K562 (cell line): ENCODE results near the gene PDHX. TPM values are rescaled to one million over a fixed set of nuclear protein-coding genes. Genes with fewer than 3 reads are reported as not detected.

Source experiments
- ATAC-seq: fragments of 200-7000 bp; cut with Tn5 transposase; 3 replicates; pipeline ENCODE4 v1.9.1; 2020; ENCODE audit warnings: moderate library complexity
- BruUV-seq: library from RNA; stranded (reverse); fragments of 400-500 nt; replicated peaks from 2 replicates; lab custom pipeline; 2021; lab: Mats Ljungman, UMichigan
- CTCF ChIA-PET: fragments of 300-600 bp; formaldehyde crosslinking; extraction: SDS; loops from one replicate; lab custom pipeline; 2021; ENCODE audit warnings: low intra/inter-chr PET ratio; lab: Yijun Ruan, JAX
- POLR2A ChIA-PET: fragments of 300-600, 350-650 bp; sonication (Branson Sonifier 250); formaldehyde crosslinking; extraction: SDS; loops from one replicate; lab custom pipeline; 2021; ENCODE audit warnings: antibody characterized with exemption, inconsistent platforms; lab: Yijun Ruan, JAX
- DNase-seq, 4 experiments: peaks; one replicate each; pipeline versions ENCODE4 v3.0.0 to v3.0.0-alpha.2; 2011 to 2018; ENCODE audit warnings: low spot score in 3 of 4, mixed read lengths in 3 of 4; ENCODE audit errors: extremely low read depth in 1 of 4
- FAIRE-seq: peaks from 2 replicates; lab custom pipeline; 2011; peaks lifted over from hg19 to GRCh38; lab: Jason Lieb, UNC
- H2AFZ ChIP-seq: 2 replicates; pipeline ENCODE4 v1.6.0; 2011; ENCODE audit warnings: low read depth, low read length, control low read depth, inconsistent platforms
- H3K27ac ChIP-seq: fragments of 200-600 bp; 3 replicates; pipeline ENCODE4 v1.8.0; 2011; ENCODE audit warnings: low read depth, mild to moderate bottlenecking, control low read depth, inconsistent platforms, low read length, moderate library complexity, mixed read lengths; ENCODE audit errors: extremely low read depth
- H3K27me3 ChIP-seq, 2 experiments: fragments of 300-600 bp in 1 of 2; 2 replicates in 1 of 2; 3 replicates in 1 of 2; pipeline versions ENCODE4 v1.6.0 to v1.8.0; 2011; ENCODE audit warnings: inconsistent platforms in 2 of 2, low read length in 2 of 2, mild to moderate bottlenecking in 1 of 2, mixed read lengths in 1 of 2, moderate library complexity in 1 of 2; ENCODE audit not compliant: control insufficient read depth in 2 of 2, insufficient read depth in 2 of 2
- H3K36me3 ChIP-seq: fragments of 300-600 bp; 3 replicates; pipeline ENCODE4 v1.8.0; 2011; ENCODE audit warnings: mild to moderate bottlenecking, low read length, inconsistent platforms; ENCODE audit not compliant: control insufficient read depth, insufficient read depth
- H3K4me1 ChIP-seq, 2 experiments: fragments of 200-600 bp in 1 of 2; replicated peaks in 1 of 2; 2 replicates in 1 of 2; 3 replicates in 1 of 2; pipeline versions ENCODE4 v1.5.1 to v1.8.0; 2011; ENCODE audit warnings: inconsistent platforms in 2 of 2, low read length in 2 of 2, mild to moderate bottlenecking in 1 of 2, mixed read lengths in 1 of 2, moderate library complexity in 1 of 2; ENCODE audit not compliant: control insufficient read depth in 2 of 2, insufficient read depth in 2 of 2
- H3K4me2 ChIP-seq: 2 replicates; pipeline ENCODE4 v1.6.1; 2011; ENCODE audit warnings: low read length, control low read depth, inconsistent platforms, mixed read lengths; ENCODE audit not compliant: insufficient read depth
- H3K4me3 ChIP-seq: fragments of 200-600 bp; sonication (generic), shearing (Covaris generic); 2 replicates; pipeline ENCODE4 v1.5.1; 2016; ENCODE audit warnings: control low read depth, inconsistent platforms
- H3K79me2 ChIP-seq: fragments of 200-600 bp; 3 replicates; pipeline ENCODE4 v1.8.0; 2011; ENCODE audit warnings: low read length, inconsistent platforms; ENCODE audit not compliant: control insufficient read depth, insufficient read depth
- H3K9ac ChIP-seq, 2 experiments: 2 replicates each; pipeline versions ENCODE4 v1.6.0 to v1.6.1; 2011; ENCODE audit warnings: low read depth in 2 of 2, low read length in 2 of 2, control low read depth in 1 of 2, inconsistent platforms in 1 of 2, mild to moderate bottlenecking in 1 of 2, mixed read lengths in 1 of 2; ENCODE audit not compliant: insufficient read depth in 1 of 2
- H3K9me1 ChIP-seq: one replicate; pipeline ENCODE4 v1.6.0; 2011; ENCODE audit warnings: inconsistent platforms, mild to moderate bottlenecking, low read length, moderate library complexity; ENCODE audit not compliant: control insufficient read depth, insufficient read depth
- H3K9me3 ChIP-seq: replicated peaks from 2 replicates; pipeline ENCODE4 v1.5.1; 2011; ENCODE audit warnings: low read depth, low read length, inconsistent platforms; ENCODE audit not compliant: control insufficient read depth, insufficient read depth
- H4K20me1 ChIP-seq: replicated peaks from 2 replicates; pipeline ENCODE4 v1.6.1; 2011; ENCODE audit warnings: low read length, inconsistent platforms, mixed read lengths; ENCODE audit not compliant: control insufficient read depth, insufficient read depth
- BRCA1 ChIP-seq, 2 experiments: fragments of 450-650 bp in 1 of 2; sonication (generic) in 1 of 2; formaldehyde crosslinking in 1 of 2; IDR thresholded peaks; 2 replicates each; pipeline versions ENCODE4 v1.5.0 to v1.6.1; 2017 to 2020; ENCODE audit warnings: mild to moderate bottlenecking in 1 of 2, missing genetic modification reagents in 1 of 2
- CBX1 ChIP-seq: sonication (generic); IDR thresholded peaks from 2 replicates; pipeline ENCODE4 v1.6.1; 2016; ENCODE audit warnings: antibody characterized with exemption, low read depth, mild to moderate bottlenecking
- HMGXB4 ChIP-seq: sonication (generic); formaldehyde crosslinking; IDR thresholded peaks from 2 replicates; pipeline ENCODE4 v1.8.1; 2023; ENCODE audit warnings: mild to moderate bottlenecking, missing genetic modification reagents
- NFIC ChIP-seq: fragments of 450-650 bp; IDR thresholded peaks from 2 replicates; pipeline ENCODE4 v1.6.1; 2017; ENCODE audit warnings: mild to moderate bottlenecking, inconsistent platforms
- NR2C1 ChIP-seq, 2 experiments: fragments of 450-650 bp; IDR thresholded peaks; 2 replicates each; pipeline ENCODE4 v1.6.1; 2017; ENCODE audit warnings: mild to moderate bottlenecking in 2 of 2, antibody characterized with exemption in 1 of 2, inconsistent platforms in 1 of 2, missing compliant biosample characterization in 1 of 2, missing genetic modification characterization in 1 of 2
- RAD51 ChIP-seq: fragments of 450-650 bp; IDR thresholded peaks from 2 replicates; pipeline ENCODE4 v1.7.1; 2016; ENCODE audit warnings: low read depth, mild to moderate bottlenecking, borderline replicate concordance
- RFX5 ChIP-seq: IDR thresholded peaks from 2 replicates; pipeline ENCODE4 v1.6.1; 2011; ENCODE audit warnings: low read depth, mild to moderate bottlenecking, improper control_type of control experiment, low read length
- TFE3 ChIP-seq: fragments of 450-650 bp; formaldehyde crosslinking; IDR thresholded peaks from 2 replicates; pipeline ENCODE4 v1.4.0; 2020; ENCODE audit warnings: mild to moderate bottlenecking, mixed read lengths
- TOE1 ChIP-seq, 2 experiments: fragments of 450-650 bp in 1 of 2; sonication (generic) in 1 of 2; formaldehyde crosslinking in 1 of 2; IDR thresholded peaks; 2 replicates each; pipeline versions ENCODE4 v1.7.1 to v1.8.0; 2016 to 2022; ENCODE audit warnings: borderline replicate concordance in 2 of 2, mild to moderate bottlenecking in 2 of 2, antibody characterized with exemption in 1 of 2, inconsistent platforms in 1 of 2, low read depth in 1 of 2, missing genetic modification reagents in 1 of 2, moderate library complexity in 1 of 2
- ZBTB49 ChIP-seq: sonication (generic); formaldehyde crosslinking; IDR thresholded peaks from 2 replicates; pipeline ENCODE4 v1.8.0; 2022; ENCODE audit warnings: missing genetic modification reagents, mild to moderate bottlenecking, borderline replicate concordance
- ZFX ChIP-seq: sonication (generic); formaldehyde crosslinking; IDR thresholded peaks from 2 replicates; pipeline ENCODE4 v1.8.0; 2022; ENCODE audit warnings: mild to moderate bottlenecking, missing genetic modification reagents, moderate library complexity
- WGBS: fragments of 100-300 bp; shearing (Covaris generic); methylation state at CpG from one replicate; pipeline ENCODE4 v1.1.6; 2016; ENCODE audit warnings: low coverage, mixed read lengths; ENCODE audit not compliant: insufficient coverage; ENCODE audit errors: missing lambda C conversion rate; 5-methylcytosine and 5-hydroxymethylcytosine counted together
- in situ Hi-C: fragments of 300-500 bp; cut with MboI; formaldehyde crosslinking; loops from 4 replicates; pipeline ENCODE4 v1.15.0; 2018; ENCODE audit warnings: inconsistent platforms, mixed read lengths
- intact Hi-C: fragments of 100-400 bp; cut with micrococcal nuclease; formaldehyde crosslinking; loops from 2 replicates; pipeline ENCODE4 v1.14.2; 2022
- polyA plus RNA-seq, 8 experiments: library from polyadenylated mRNA; depleted of rRNA in 4 of 8; stranded (reverse) in 5 of 8; unstranded in 3 of 8; fragments of >200 nt; fragmentation: Nextera tagmentation in 2 of 8; fragmentation: Illumina TruSeq in 1 of 8; extraction: Ambion mirVana in 2 of 8; extraction: Trizol in 1 of 8; gene quantifications; 2 replicates each; pipeline versions ENCODE4 v1.2.1 to v1.2.3, GENCODE V29; 2011 to 2014; ENCODE audit warnings: inconsistent platforms in 1 of 8, missing spikeins in 1 of 8
- total RNA-seq, 7 experiments: library from RNA; depleted of rRNA in 6 of 7; stranded (reverse); fragments of >200 nt in 6 of 7; fragmentation: Illumina TruSeq in 2 of 7; extraction: Trizol in 2 of 7; gene quantifications; 2 replicates each; pipeline versions ENCODE4 v1.2.1 to v1.2.3, GENCODE V29; 2011 to 2021; ENCODE audit warnings: low replicate concordance in 1 of 7

PDHX gene
- total and polyA plus RNA-seq, 9 of the 15 experiments (the other 6 are each of a cell fraction or from before 2014, with no cell fraction given) = 20.8 to 43.5 (median 31.2) TPM

- Histone ChIP-seq H3K9me3 (no peaks in the 10 kb centered on the region), H3K27ac (no peak overlapping the region), H3K4me2 (no peak overlapping the region), H3K27me3 (no peaks in the 10 kb centered on the region), H4K20me1 (no peaks in the 10 kb centered on the region), H3K36me3 (peaks cover 13% of the 10 kb centered on the region; the same call in 1 of the 3 replicates), H3K4me3 (no peak overlapping the region), H2AFZ (no peak overlapping the region), H3K9ac (no peak overlapping the region), H3K4me1 (no peaks in the 10 kb centered on the region), H3K79me2 (no peaks in the 10 kb centered on the region), H3K9me1 (no peaks in the 10 kb centered on the region)
- CTCF ChIA-PET = no interaction called here
- DNase-seq (no peak), ATAC-seq (no peak), FAIRE-seq (no peak)
- no TSS peak for BruUV-seq
- WGBS = 67% methylated on average over 1 of the region's 1 CpG
- POLR2A ChIA-PET = interaction anchor here (0.7 to 1.2 kb wide), 2 partner anchors 11 to 13 kb away, joined by 4 to 6 read pairs; no protein-coding TSS in a partner anchor
- in situ Hi-C loops (no loop called here), intact Hi-C loops (no loop called here)
- TF ChIP-seq ZFX (CRISPR knock-in tag) = no peak
- TF ChIP-seq RFX5 = peak; percentile 82
- no peak for TF ChIP-seq NFIC
- TF ChIP-seq NR2C1 (IDR thresholded peaks at IDR 0.05) = no peak
- TF ChIP-seq NR2C1 (tag; IDR thresholded peaks at IDR 0.05) = no peak
- peak; percentile 68 for TF ChIP-seq RAD51
- TF ChIP-seq TFE3 (CRISPR knock-in tag) = peak; percentile 79
- no peak for TF ChIP-seq BRCA1 (IDR thresholded peaks at IDR 0.05)
- no peak for TF ChIP-seq BRCA1 (CRISPR knock-in tag; IDR thresholded peaks at IDR 0.05)
- peak; percentile 36; the same call in 1 of the 2 replicates for TF ChIP-seq TOE1 (IDR thresholded peaks at IDR 0.05; ENCODE audit: borderline replicate concordance)
- TF ChIP-seq TOE1 (CRISPR knock-in tag; IDR thresholded peaks at IDR 0.05; ENCODE audit: borderline replicate concordance, low read depth) = no peak
- no peak for TF ChIP-seq ZBTB49 (CRISPR knock-in tag)
- no peak for TF ChIP-seq HMGXB4 (CRISPR knock-in tag)
- no peak for TF ChIP-seq CBX1
Measured at GRCh38 chr11:34953955-34954354, 37.5 kb downstream of the PDHX start.
